GM19397 (cell line): ENCODE measurements around the gene PPM1B.
"Not testable (repeated sequence)": the region's sequence is repeated elsewhere in the genome, so short reads cannot be mapped to it uniquely, and the experiment has no call there.

ENCODE experiments used
- ATAC-seq: cut with Tn5 transposase; IDR thresholded peaks from one replicate; pipeline ENCODE4 v1.9.1; 2021; ENCODE audit warnings: mild to moderate bottlenecking, moderate library complexity; ENCODE audit not compliant: unreplicated experiment

The PPM1B gene

DNA sequence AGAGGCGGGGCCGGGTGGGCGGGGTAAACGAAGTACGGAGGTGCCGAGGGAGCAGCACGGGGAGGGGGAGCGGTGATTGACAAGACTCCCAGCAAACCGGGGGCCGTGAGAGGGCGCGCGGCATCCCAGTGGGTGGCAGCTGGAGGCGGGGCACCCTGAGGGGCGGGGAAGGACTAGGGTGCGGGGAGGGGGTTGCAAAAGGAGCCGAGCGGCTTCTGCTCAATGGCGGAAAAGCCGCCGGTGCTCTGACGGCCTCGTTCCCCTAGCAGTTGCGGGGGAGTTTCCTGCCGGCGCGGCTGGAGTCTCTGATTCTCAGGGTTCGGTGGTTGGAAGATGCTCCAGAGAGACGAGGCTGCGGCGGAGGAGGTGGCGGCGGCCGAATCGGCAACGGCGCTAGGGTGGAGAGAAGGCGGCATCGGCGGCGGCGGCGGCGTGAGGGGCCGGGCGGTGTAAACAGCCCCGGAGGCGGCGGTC, at the start of gene PPM1B:
Gene PPM1B (plus strand): TSS at position 195 of the 474 bp plus-strand sequence. CDS start 32,325 bp downstream, outside the sequence.
- ATAC-seq: peak; percentile 71

DNA sequence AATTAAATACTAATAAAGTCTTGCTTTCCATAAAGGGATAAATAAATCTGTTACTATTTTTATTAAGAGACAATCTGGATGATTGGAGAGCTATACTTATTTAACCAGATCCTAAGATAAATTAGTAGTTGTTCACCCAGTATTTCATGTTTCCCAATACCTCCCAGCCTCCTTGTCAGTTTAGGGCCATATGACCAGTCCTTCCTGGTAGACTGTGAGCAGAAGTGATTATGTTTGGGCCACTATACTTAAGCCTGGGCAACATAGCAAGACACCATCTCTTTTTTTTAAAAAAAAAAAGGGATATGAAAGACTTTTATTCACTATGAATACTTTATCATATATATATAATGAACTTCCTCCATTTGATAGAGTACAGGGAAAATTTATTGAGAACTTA, 48.8 kb upstream of the PPM1B start:
- no peak for ATAC-seq

DNA sequence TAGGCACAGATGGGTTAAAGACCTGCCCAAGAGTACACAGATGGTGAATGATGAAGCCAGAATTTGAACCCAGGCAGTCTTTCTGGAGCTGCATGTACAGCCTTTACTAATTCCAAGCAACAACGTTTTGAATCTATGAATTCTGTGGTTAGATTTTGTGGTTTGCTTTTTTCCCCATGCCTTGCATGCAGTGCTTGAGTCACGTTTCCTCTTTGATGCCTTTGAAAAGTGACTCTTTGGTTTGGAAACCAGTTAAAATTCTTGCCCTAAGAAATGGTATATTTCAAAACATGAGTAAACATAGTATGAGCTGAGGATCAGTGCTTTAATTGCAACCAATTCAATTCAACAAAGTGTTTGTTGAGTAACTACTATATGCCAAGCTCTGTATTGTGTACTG, 48.2 kb upstream of the PPM1B start:
- no peak for ATAC-seq

- no peak for ATAC-seq
Observed at GRCh38 chr2:44121899-44122298, 46.8 kb upstream of the PPM1B start.

GRCh38 chr2:44124500-44124899, 44.2 kb upstream of the PPM1B start:
- ATAC-seq: no peak

GRCh38 chr2:44126106-44126797, 42.4 kb upstream of the PPM1B start:
- no peak for ATAC-seq

- ATAC-seq: no peak
Observed at GRCh38 chr2:44130441-44130840, 38.2 kb upstream of the PPM1B start.

DNA sequence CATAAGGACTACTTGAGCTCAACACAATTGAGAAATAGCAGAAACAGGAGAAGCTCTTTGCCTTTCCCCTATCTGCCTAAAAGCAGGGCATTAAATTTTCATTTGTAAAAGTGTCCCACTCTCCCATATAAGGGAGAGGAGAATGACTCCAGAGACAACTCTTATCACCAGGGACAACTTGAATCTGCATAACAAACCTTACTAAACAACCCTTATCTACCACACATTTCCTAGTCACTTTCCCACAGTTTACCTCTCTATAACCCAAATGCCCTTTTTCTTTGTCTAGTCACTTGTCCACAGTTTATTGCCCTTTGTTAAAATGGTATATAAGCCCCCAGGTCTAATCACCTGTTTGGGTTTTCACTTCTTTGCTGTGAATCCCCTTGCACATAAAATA, 37.5 kb upstream of the PPM1B start:
- no peak for ATAC-seq

- ATAC-seq: not testable (repeated sequence)
Observed at GRCh38 chr2:44133602-44134001, 35.1 kb upstream of the PPM1B start.

DNA sequence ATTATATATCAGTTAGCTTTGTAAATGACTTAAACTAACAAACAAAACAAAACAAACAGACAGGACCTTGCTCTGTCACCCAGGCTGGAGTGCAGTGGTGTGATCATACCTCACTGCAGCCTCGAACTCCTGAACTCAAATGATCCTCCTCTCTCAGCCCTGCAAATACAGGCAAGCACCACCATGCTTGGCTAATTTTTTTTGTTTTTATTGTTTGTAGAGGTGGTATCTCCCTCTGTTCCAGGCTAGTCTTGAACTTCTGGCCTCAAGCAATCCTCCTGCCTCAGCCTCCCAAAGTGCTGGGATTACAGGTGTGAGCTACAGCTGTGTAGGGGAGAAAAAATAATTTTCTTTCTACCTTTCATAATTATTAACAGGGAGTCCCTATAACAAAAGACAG, 33.8 kb upstream of the PPM1B start:
- no peak for ATAC-seq

DNA sequence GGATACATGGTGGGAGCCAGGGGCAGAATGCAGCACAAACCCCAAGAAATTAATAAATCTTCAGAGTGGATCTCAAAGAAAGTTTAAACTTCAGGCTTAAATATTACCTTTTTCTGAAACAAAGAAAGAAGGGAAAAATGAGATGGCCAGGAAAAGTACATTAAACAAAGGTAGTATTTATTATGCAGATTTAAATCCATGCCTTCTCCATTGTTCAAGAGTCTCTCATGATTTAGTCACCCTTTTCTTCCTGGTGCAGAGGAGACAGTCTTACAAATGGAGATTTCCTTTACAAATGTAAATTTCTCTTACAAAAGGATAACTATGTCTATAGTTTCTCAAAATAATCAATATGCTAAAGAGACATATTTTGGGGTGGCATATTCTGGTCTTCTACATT, 33.4 kb upstream of the PPM1B start:
- ATAC-seq: no peak

GRCh38 chr2:44135771-44136170, 32.9 kb upstream of the PPM1B start:
- no peak for ATAC-seq

- ATAC-seq: no peak
Observed at GRCh38 chr2:44136252-44136651, 32.4 kb upstream of the PPM1B start.

DNA sequence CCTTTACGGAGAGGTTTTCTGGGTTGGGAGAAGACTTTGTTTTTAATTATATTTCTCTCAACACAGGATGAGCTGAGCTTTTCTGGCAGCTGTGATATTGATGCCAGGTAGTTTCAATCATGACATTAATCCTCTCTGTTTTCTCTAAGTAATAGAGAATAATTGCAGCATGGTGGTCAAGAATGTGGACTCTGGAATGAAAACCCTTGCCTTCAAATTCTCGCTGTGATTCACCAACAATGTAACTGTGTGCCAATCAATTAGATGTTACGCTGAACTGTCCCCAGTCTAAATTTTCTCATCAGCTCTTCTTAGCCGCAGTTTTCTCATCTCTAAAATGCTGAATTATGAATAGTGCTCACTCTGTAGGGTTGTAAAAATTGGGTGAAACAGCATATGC, 31.6 kb upstream of the PPM1B start:
- ATAC-seq: no peak

- no peak for ATAC-seq
Observed at GRCh38 chr2:44137872-44138551, 30.7 kb upstream of the PPM1B start.

GRCh38 chr2:44139741-44140140, 28.9 kb upstream of the PPM1B start:
- no peak for ATAC-seq

DNA sequence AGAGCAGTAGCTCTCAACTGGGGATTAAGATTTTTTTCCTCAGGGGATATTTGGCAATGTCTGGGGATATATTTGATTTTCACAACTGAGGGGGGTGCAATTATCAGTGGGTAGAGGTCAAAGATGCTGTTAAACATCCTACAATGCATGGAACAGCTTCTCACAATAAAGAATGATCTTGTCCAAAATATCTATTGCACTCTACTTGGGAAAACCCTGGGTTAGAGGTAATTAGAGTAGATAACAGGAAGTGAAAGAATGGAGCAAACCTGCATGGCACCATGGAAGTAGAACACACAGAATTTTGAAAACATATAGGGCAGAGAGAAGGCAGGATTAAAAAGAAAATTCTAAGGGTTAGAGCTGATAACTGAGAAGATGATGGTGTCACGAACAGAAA, 26.4 kb upstream of the PPM1B start:
- ATAC-seq: no peak

DNA sequence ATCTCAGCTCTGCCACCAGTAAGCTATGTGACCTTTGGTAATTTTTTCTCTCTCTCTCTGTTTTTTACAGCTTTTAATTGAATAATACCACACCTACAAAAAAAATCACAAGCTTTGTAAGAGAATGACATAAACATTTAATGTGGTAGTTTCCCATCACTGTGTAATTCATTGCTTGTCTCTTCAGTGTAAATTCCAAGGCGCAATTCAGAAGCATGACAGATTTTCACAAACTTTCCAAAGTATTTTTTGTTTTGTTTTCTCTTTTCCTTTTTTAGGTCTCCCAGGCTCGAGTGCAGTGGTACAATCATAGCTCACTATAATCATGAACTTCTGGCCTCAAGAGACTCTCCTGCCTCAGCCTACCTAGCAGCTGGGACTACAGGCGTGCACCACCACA, 25.0 kb upstream of the PPM1B start:
- no peak for ATAC-seq

DNA sequence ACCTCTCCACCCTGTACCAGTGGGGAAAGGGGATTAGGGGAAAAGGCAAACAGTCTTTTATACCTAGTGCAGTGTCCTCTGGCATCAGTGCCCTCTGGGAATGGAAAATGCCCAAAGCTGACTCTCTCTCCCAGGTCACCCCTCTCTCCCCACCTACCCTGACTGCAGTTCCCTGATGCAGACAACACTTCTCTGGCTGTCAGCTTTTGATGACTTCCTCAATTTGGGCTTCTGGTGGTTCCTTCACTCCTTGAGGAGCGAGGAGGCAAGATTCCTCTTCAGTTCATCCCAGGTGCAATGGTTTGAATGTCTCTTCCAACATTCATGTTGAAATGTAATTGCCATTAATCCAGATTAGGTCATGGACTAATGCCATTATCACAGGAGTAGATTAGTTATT, 19.7 kb upstream of the PPM1B start:
- ATAC-seq: no peak

- ATAC-seq: no peak
Observed at GRCh38 chr2:44150473-44150872, 18.2 kb upstream of the PPM1B start.

GRCh38 chr2:44152865-44153669, 15.6 kb upstream of the PPM1B start:
- no peak for ATAC-seq
